Naive B cell (primary cell): Measurements from ENCODE around the gene FOXK1. TPM values are rescaled to one million over a fixed set of nuclear protein-coding genes. Genes with fewer than 3 reads are reported as not detected.
A peak's percentile ranks its signal among the peaks of the same experiment; 100 is the strongest.

Experiments used
- ATAC-seq, 2 donors: fragments of 150-1000 bp; cut with Tn5 transposase; 2 replicates each; pipeline ENCODE4 v1.10.0; 2021; ENCODE audit warnings: low read depth in 2 of 2, mild to moderate bottlenecking in 2 of 2, moderate library complexity in 2 of 2
- DNase-seq: peaks from one replicate; pipeline ENCODE4 v3.0.0; 2022
- H3K27ac Mint-ChIP-seq, 6 donors: one replicate each; pipeline ENCODE4 v1.8.0; 2020 to 2022; ENCODE audit warnings: mild to moderate bottlenecking in 6 of 6, mixed read lengths in 6 of 6, moderate library complexity in 5 of 6, inconsistent platforms in 2 of 6
- H3K27me3 Mint-ChIP-seq, 3 donors: one replicate each; pipeline ENCODE4 v1.8.0; 2021 to 2022; ENCODE audit warnings: mixed read lengths in 3 of 3, mild to moderate bottlenecking in 1 of 3
- H3K36me3 Mint-ChIP-seq, 2 donors: one replicate each; pipeline ENCODE4 v1.8.0; 2020 to 2022; ENCODE audit warnings: mixed read lengths in 2 of 2, inconsistent platforms in 1 of 2, mild to moderate bottlenecking in 1 of 2
- H3K4me1 Mint-ChIP-seq, 3 donors: one replicate each; pipeline ENCODE4 v1.8.0; 2020 to 2022; ENCODE audit warnings: mixed read lengths in 3 of 3, inconsistent platforms in 1 of 3, mild to moderate bottlenecking in 1 of 3, moderate library complexity in 1 of 3
- H3K4me3 Mint-ChIP-seq, 8 donors: one replicate each; pipeline ENCODE4 v1.8.0; 2020 to 2022; ENCODE audit warnings: mild to moderate bottlenecking in 8 of 8, mixed read lengths in 8 of 8, moderate library complexity in 8 of 8, inconsistent platforms in 2 of 8
- H3K9me3 Mint-ChIP-seq, 7 donors: one replicate each; pipeline ENCODE4 v1.8.0; 2020 to 2022; ENCODE audit warnings: mixed read lengths in 7 of 7, mild to moderate bottlenecking in 5 of 7, inconsistent platforms in 2 of 7, moderate library complexity in 1 of 7
- polyA plus RNA-seq, 6 donors: library from polyadenylated mRNA; unstranded; fragments of 300-500 nt; fragmentation: Illumina TruSeq; gene quantifications; one replicate each; pipeline ENCODE4 v1.2.3, GENCODE V29; 2021; ENCODE audit warnings: low read depth in 6 of 6

The FOXK1 gene
- polyA plus RNA-seq, 6 donors from 2014 or later: 0.92 to 3.1 (median 1.8) TPM

DNA sequence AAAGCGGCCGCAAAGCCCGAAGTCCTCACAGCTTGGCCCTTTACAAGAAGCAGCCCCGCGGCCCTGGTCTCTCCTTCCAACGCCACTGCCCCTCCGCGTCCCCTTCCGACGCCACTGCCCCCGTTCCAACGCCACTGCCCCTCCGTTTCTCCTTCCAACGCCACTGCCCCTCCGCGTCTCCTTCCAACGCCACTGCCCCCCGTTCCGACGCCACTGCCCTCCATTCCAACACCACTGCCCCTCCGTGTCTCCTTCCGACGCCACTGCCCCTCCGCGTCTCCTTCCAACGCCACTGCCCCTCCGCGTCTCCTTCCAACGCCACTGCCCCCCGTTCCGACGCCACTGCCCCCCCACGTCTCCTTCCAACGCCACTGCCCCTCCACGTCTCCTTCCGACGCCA lies 126.5 kb downstream of the FOXK1 start:
- Mint-ChIP-seq H3K27ac (peak overlapping the region in 2 of 6 donors; percentile 39 to 66), H3K27me3 (peaks cover 5 to 46% (median 14%) of the 10 kb centered on the region in 3 donors), H3K4me1 (peaks cover 0 to 26% (median 8%) of the 10 kb centered on the region in 3 donors), H3K9me3 (peaks cover 0 to 5% (median 1%) of the 10 kb centered on the region in 7 donors), H3K4me3 (peak overlapping the region in 6 of 8 donors; percentile 32 to 88 (median 80)), H3K36me3 (peaks cover 0 to 13% of the 10 kb centered on the region in 2 donors)
- no peak for ATAC-seq
- DNase-seq: no peak

DNA sequence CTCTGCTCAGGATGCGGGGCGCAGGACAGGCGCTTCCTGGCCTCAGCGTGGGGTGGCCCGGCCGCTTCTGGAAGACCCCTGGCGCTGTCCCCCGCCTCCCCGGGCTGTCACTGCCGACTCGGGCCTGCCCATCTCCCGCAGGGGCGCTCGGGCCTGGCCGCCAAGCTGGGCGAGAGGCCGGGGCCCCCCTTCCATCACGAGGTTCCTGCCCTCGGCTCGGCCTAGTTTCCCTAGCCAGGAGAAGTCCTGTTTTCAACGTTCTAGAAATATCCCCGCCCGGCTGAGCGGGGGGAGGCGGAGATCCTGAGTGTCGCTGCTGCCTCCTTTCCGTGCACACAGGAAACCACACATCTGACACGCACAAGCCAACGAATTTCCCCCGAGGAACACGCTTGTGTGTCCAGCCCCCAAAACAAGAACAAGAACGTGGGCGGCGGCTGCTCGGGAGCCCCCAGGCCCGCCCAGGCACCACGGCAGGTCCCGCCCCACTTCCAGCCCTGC lies 127.0 kb downstream of the FOXK1 start:
- Mint-ChIP-seq H3K36me3 (peaks cover 0 to 14% of the 10 kb centered on the region in 2 donors), H3K27me3 (peaks cover 5 to 52% (median 18%) of the 10 kb centered on the region in 3 donors), H3K9me3 (peaks cover 0 to 5% (median 1%) of the 10 kb centered on the region in 7 donors), H3K4me1 (peaks cover 0 to 26% (median 8%) of the 10 kb centered on the region in 3 donors), H3K27ac (peak overlapping the region in 3 of 6 donors; percentile 16 to 73 (median 36)), H3K4me3 (peak overlapping the region; percentile 77 to 94 (median 85))
- ATAC-seq (peak; percentile 80), DNase-seq (peak; percentile 36)

- peak overlapping the region; percentile 63 to 91 (median 82) for H3K4me3 Mint-ChIP-seq
- peaks cover 0 to 5% (median 1%) of the 10 kb centered on the region in 7 donors for H3K9me3 Mint-ChIP-seq
- H3K36me3 Mint-ChIP-seq: peaks cover 0 to 14% of the 10 kb centered on the region in 2 donors
- H3K4me1 Mint-ChIP-seq: peaks cover 0 to 26% (median 8%) of the 10 kb centered on the region in 3 donors
- peak overlapping the region in 3 of 6 donors; percentile 36 to 73 (median 44) for H3K27ac Mint-ChIP-seq
- peaks cover 5 to 57% (median 23%) of the 10 kb centered on the region in 3 donors for H3K27me3 Mint-ChIP-seq
- ATAC-seq (peak; percentile 11 to 15), DNase-seq (no peak)
These were observed 127.6 kb downstream of the FOXK1 start for GRCh38 chr7:4809666-4810065.

DNA sequence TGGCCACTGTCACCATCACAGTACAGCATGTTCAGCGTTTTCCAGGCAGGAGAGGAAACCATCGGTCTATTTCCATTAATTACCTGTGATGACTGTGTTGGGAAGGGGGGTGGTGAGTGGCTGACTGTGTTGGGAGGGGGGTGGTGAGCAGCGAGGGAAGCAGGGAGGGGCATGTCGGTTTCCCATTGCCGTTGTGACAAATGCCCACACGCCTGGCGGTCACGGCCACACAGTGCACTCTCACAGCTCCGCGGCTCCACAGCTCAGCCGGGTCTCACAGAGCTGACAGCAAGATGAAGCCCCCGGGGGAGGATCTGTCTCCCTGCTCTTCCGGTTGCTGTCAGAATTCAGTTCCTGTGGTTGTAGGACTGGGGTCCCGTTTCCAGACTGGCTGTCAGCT lies 132.3 kb downstream of the FOXK1 start:
- H3K9me3 Mint-ChIP-seq: peaks cover 0 to 5% (median 1%) of the 10 kb centered on the region in 7 donors
- H3K4me3 Mint-ChIP-seq: no peak overlapping the region
- H3K4me1 Mint-ChIP-seq: peaks cover 0 to 7% (median under 1%) of the 10 kb centered on the region in 3 donors
- ATAC-seq (no peak), DNase-seq (no peak)
- no peak overlapping the region for H3K27ac Mint-ChIP-seq
- peaks cover 5 to 67% (median 28%) of the 10 kb centered on the region in 3 donors for H3K27me3 Mint-ChIP-seq
- peaks cover 0 to 14% of the 10 kb centered on the region in 2 donors for H3K36me3 Mint-ChIP-seq

DNA sequence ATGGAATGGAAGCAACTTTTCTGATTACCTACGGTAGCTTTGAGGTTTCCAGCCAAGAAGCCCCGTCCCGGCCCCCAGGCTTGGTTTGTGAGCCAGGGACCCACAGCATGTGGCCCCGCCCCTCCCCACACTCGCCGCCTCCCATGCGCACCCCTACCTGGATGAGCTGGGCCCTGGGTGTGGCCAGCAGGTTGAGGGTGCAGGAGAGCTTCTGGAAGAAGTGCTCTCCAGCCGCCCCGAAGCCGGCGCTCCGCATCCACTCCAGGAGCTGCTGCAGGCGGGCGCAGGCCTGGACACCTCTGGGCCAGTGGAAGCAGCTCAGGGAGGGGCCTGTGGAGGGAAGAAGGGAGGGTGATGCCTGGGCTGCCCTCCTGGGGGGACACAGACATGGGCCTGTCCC lies 133.0 kb downstream of the FOXK1 start:
- Mint-ChIP-seq H3K27ac (no peak overlapping the region), H3K27me3 (peaks cover 5 to 67% (median 28%) of the 10 kb centered on the region in 3 donors), H3K36me3 (peaks cover 0 to 14% of the 10 kb centered on the region in 2 donors), H3K9me3 (peaks cover 0 to 5% (median 1%) of the 10 kb centered on the region in 7 donors), H3K4me1 (peaks cover 0 to 3% (median 0%) of the 10 kb centered on the region in 3 donors), H3K4me3 (no peak overlapping the region)
- DNase-seq: no peak
- no peak for ATAC-seq

GRCh38 chr7:4815609-4816418 lies 133.7 kb downstream of the FOXK1 start:
- Mint-ChIP-seq H3K27ac (no peak overlapping the region), H3K9me3 (peaks cover 0 to 5% (median 1%) of the 10 kb centered on the region in 7 donors), H3K36me3 (peaks cover 0 to 14% of the 10 kb centered on the region in 2 donors), H3K27me3 (peaks cover 5 to 62% (median 28%) of the 10 kb centered on the region in 3 donors), H3K4me3 (no peak overlapping the region), H3K4me1 (no peaks in the 10 kb centered on the region)
- no peak for DNase-seq
- ATAC-seq: no peak

GRCh38 chr7:4816419-4817080 lies 134.5 kb downstream of the FOXK1 start:
- DNase-seq: no peak
- H3K27ac Mint-ChIP-seq: no peak overlapping the region
- H3K4me1 Mint-ChIP-seq: no peaks in the 10 kb centered on the region
- H3K27me3 Mint-ChIP-seq: peaks cover 5 to 65% (median 28%) of the 10 kb centered on the region in 3 donors
- peaks cover 0 to 5% (median 1%) of the 10 kb centered on the region in 7 donors for H3K9me3 Mint-ChIP-seq
- ATAC-seq: no peak
- H3K4me3 Mint-ChIP-seq: no peak overlapping the region
- H3K36me3 Mint-ChIP-seq: peaks cover 0 to 14% of the 10 kb centered on the region in 2 donors

DNA sequence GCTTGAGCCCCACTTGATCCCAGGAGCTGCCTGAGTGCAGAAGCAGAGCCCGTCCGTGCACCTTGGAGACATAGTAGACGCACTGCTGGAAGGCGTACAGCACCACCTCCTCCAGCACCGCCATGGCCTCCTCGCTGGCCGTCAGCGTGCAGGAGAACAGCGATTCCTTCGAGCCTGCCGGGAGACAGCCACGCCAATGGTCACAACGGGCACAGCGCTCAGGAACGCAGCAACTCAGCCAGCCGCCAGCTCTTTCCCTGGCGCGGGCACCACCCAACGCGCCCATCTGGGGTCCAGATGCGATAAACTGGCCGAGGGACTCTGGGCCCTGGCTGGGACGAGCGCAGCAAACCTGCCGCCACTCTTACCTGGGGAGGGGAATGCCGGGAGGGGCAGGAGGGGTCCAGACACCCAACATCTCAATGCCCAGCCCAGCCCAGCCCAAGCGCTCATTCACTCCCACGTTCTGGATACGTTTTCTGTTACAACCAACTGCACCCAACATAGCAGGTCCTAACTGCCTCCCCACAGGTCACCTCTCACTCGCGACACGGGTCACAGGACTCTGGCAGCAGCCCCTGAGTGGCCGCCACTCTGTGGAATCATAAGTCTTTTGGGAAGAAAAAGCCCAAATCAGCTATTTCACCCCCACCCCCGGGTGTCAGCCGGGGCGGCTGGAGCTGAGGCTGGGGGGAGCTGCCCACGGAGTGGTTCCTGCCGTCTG lies 135.2 kb downstream of the FOXK1 start:
- no peak overlapping the region for H3K27ac Mint-ChIP-seq
- no peak overlapping the region for H3K4me3 Mint-ChIP-seq
- DNase-seq (no peak), ATAC-seq (no peak)
- H3K27me3 Mint-ChIP-seq: peaks cover 5 to 71% (median 26%) of the 10 kb centered on the region in 3 donors
- H3K36me3 Mint-ChIP-seq: peaks cover 0 to 13% of the 10 kb centered on the region in 2 donors
- peaks cover 0 to 5% (median 1%) of the 10 kb centered on the region in 7 donors for H3K9me3 Mint-ChIP-seq
- no peaks in the 10 kb centered on the region for H3K4me1 Mint-ChIP-seq

DNA sequence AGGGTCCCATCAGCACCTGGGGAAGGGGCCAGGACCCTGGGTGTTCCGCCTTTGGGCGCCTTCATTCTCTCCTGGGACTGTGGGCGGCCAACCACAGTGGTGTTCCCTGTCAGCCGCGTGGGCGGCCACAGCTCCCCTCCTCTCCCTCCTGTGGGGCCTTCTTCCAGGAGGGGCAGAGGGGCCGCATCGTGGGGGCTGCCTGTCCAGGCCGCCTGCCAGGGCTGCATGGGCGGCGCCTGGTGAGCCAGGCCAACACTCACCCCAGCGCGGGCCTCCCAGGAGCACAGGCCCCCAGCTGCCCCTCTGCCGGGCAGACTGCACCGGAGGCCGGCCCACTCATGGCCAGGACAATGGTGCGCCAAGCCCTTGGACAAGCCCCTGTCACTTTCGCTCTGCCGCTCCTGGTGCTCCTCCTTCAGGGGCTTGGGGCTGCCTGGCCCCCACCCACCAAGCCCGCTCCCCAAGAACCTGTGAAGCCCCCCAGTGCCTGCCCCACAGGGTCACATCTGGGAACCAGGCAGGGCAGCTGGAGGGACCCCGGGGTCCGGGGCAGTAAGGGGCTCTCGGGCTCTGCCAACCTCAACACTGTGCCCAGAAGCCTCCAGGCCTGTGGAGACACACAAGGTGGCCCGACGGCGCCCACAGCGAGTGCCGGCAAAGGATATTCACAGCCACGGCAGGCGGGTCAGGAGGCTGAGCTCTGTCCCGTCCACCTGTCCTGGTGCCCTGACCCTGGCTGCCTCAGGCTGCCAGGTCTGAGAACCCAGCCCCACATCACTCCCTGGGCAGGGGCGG lies 136.1 kb downstream of the FOXK1 start:
- H3K27me3 Mint-ChIP-seq: peaks cover 6 to 63% (median 18%) of the 10 kb centered on the region in 3 donors
- H3K9me3 Mint-ChIP-seq: peaks cover 0 to 3% (median 0%) of the 10 kb centered on the region in 7 donors

DNA sequence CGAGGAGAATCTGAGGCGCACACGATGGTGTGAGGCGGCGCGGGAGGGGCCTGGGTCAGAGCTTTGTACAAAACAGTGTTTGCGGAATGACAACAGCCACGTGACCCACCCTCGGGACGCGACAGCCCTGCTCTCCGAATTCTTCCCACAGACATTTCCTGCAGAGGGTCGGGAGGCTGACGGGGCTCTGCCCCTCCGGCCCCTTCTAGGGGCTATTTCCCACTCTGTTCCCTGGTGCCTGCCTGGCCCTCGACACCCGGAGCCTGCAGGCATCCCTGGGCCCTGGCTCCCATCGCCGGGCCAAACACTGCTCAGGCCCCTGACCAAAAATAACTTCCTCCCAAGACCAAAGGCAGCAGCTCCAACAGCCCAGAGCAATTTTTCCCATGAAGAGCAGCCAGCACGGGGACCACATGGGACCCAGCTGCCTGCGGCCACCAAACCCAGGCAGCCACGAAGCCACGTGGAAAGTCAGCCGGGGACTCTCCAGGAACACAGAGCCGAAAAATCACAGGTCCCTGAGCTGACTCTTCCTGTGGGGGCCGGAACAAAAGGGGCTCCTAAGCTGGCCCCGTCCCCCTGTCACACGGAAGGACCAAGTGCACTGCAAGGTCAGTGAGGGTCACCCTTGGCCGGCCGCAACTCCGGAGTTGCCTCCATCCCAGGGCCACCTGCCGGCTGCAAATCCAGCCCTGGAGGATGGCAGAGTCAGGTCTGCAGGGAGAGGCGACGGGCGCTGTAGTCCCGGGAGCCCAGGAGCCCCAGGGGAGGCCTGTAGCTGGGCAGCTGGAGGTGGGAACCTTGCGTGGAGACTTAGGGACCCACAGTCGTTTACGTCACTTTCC lies 137.7 kb downstream of the FOXK1 start:
- H3K4me3 Mint-ChIP-seq: no peak overlapping the region
- no peak for ATAC-seq
- DNase-seq: no peak
- no peaks in the 10 kb centered on the region for H3K36me3 Mint-ChIP-seq
- H3K27ac Mint-ChIP-seq: no peak overlapping the region
- H3K4me1 Mint-ChIP-seq: no peaks in the 10 kb centered on the region
- peaks cover 3 to 53% (median 6%) of the 10 kb centered on the region in 3 donors for H3K27me3 Mint-ChIP-seq
- H3K9me3 Mint-ChIP-seq: no peaks in the 10 kb centered on the region

More for the DNA sequence above, 136.1 kb downstream of the FOXK1 start:
- H3K4me1 Mint-ChIP-seq: no peaks in the 10 kb centered on the region
- no peak overlapping the region for H3K27ac Mint-ChIP-seq
- H3K36me3 Mint-ChIP-seq: peaks cover 0 to 5% of the 10 kb centered on the region in 2 donors
- no peak for ATAC-seq
- DNase-seq: no peak
- H3K4me3 Mint-ChIP-seq: no peak overlapping the region

DNA sequence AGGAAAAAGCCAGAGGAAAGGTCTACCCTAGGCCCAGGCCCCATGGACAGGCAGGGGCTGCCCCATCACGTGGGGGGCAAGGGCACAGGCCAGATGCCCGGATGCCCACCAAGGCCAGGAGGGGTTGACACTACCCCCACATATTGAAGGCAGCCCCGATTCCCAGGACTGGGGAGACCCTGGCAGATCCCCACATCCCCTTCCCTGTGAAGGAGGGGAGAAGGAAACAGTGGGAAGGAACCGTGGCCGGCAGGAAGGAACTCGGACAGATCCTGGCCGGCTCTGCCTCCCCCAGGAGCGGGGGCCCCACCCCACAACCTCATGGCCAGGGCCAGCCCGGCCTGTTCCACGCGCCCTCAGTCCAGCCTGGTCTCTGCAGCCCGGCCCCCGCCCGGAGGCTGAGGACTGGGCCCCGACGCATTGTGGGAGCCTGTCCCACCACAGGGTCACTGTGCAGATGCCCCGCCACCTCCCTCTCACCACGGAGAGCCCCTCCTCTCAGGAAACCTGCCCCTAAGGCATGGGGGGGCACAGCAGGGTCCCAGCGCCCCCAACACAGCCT lies 138.4 kb downstream of the FOXK1 start:
- no peak overlapping the region for H3K27ac Mint-ChIP-seq
- H3K4me3 Mint-ChIP-seq: no peak overlapping the region
- H3K9me3 Mint-ChIP-seq: no peaks in the 10 kb centered on the region
- peaks cover 0 to 3% (median 0%) of the 10 kb centered on the region in 3 donors for H3K4me1 Mint-ChIP-seq
- no peaks in the 10 kb centered on the region for H3K36me3 Mint-ChIP-seq
- no peak for DNase-seq
- H3K27me3 Mint-ChIP-seq: peaks cover 6 to 50% (median 6%) of the 10 kb centered on the region in 3 donors
- ATAC-seq: no peak
